ENCODE results near the gene TTC21A.

Gene TTC21A

GRCh38 chr3:39102504-39103323 lies 4.8 kb upstream of the TTC21A start:
- Mint-ChIP-seq H3K36me3 (ENCODE audit: insufficient read depth) (peaks cover 26% of the 10 kb centered on the region), H3K4me3 (no peak overlapping the region), H3K4me1 (ENCODE audit: low read depth in 2 of 2) (peaks cover 42 to 49% of the 10 kb centered on the region in 2 donors), H3K27ac (peak overlapping the region in 1 of 2 donors; percentile 41), H3K9me3 (no peaks in the 10 kb centered on the region), H3K27me3 (no peaks in the 10 kb centered on the region)
- DNase-seq (no peak), ATAC-seq (replicated peaks) (no peak)

- ATAC-seq (replicated peaks) = no peak
- Mint-ChIP-seq H3K4me3 (no peak overlapping the region), H3K27ac (peak overlapping the region in 1 of 2 donors; percentile 41), H3K4me1 (ENCODE audit: low read depth in 2 of 2) (peaks cover 48 to 55% of the 10 kb centered on the region in 2 donors), H3K27me3 (no peaks in the 10 kb centered on the region), H3K36me3 (ENCODE audit: insufficient read depth) (peaks cover 22% of the 10 kb centered on the region), H3K9me3 (no peaks in the 10 kb centered on the region)
- DNase-seq = no peak
These were observed 4.2 kb upstream of the TTC21A start for GRCh38 chr3:39103324-39103693.

- H3K36me3 Mint-ChIP-seq (ENCODE audit: insufficient read depth) = peaks cover 20% of the 10 kb centered on the region
- ATAC-seq (replicated peaks) (no peak), DNase-seq (no peak)
- peaks cover 55 to 62% of the 10 kb centered on the region in 2 donors for H3K4me1 Mint-ChIP-seq (ENCODE audit: low read depth in 2 of 2)
- H3K27ac Mint-ChIP-seq = peak overlapping the region in 1 of 2 donors; percentile 41
- H3K4me3 Mint-ChIP-seq = no peak overlapping the region
- H3K27me3 Mint-ChIP-seq = no peaks in the 10 kb centered on the region
- H3K9me3 Mint-ChIP-seq = no peaks in the 10 kb centered on the region
These were observed 3.5 kb upstream of the TTC21A start for GRCh38 chr3:39103791-39104552.

GRCh38 chr3:39104961-39105686 lies 2.4 kb upstream of the TTC21A start:
- no peaks in the 10 kb centered on the region for H3K27me3 Mint-ChIP-seq
- H3K9me3 Mint-ChIP-seq = no peaks in the 10 kb centered on the region
- DNase-seq (no peak), ATAC-seq (replicated peaks) (no peak)
- H3K4me1 Mint-ChIP-seq (ENCODE audit: low read depth in 2 of 2) = peaks cover 60 to 68% of the 10 kb centered on the region in 2 donors
- H3K4me3 Mint-ChIP-seq = peak overlapping the region in 1 of 2 donors; percentile 83
- H3K36me3 Mint-ChIP-seq (ENCODE audit: insufficient read depth) = peaks cover 10% of the 10 kb centered on the region
- peak overlapping the region in 1 of 2 donors; percentile 73 for H3K27ac Mint-ChIP-seq

GRCh38 chr3:39105687-39106063 lies 1.8 kb upstream of the TTC21A start:
- Mint-ChIP-seq H3K4me3 (peak overlapping the region; percentile 83 to 97), H3K4me1 (ENCODE audit: low read depth in 2 of 2) (peaks cover 60 to 68% of the 10 kb centered on the region in 2 donors), H3K9me3 (no peaks in the 10 kb centered on the region), H3K36me3 (ENCODE audit: insufficient read depth) (peaks cover 6% of the 10 kb centered on the region), H3K27ac (no peak overlapping the region), H3K27me3 (no peaks in the 10 kb centered on the region)
- ATAC-seq (replicated peaks) (no peak), DNase-seq (no peak)

GRCh38 chr3:39106281-39106811 lies 1.1 kb upstream of the TTC21A start:
- Mint-ChIP-seq H3K4me3 (peak overlapping the region; percentile 83 to 97), H3K9me3 (no peaks in the 10 kb centered on the region), H3K27me3 (no peaks in the 10 kb centered on the region), H3K27ac (peak overlapping the region; percentile 2 to 60), H3K36me3 (ENCODE audit: insufficient read depth) (peaks cover 6% of the 10 kb centered on the region), H3K4me1 (ENCODE audit: low read depth in 2 of 2) (peaks cover 56 to 62% of the 10 kb centered on the region in 2 donors)
- DNase-seq (no peak), ATAC-seq (replicated peaks) (no peak)

- Mint-ChIP-seq H3K36me3 (ENCODE audit: insufficient read depth) (peaks cover 6% of the 10 kb centered on the region), H3K4me1 (ENCODE audit: low read depth in 2 of 2) (peaks cover 56 to 59% of the 10 kb centered on the region in 2 donors), H3K9me3 (no peaks in the 10 kb centered on the region), H3K27me3 (no peaks in the 10 kb centered on the region), H3K4me3 (peak overlapping the region; percentile 83 to 97), H3K27ac (peak overlapping the region; percentile 2 to 60)
- DNase-seq (no peak), ATAC-seq (replicated peaks) (peak; percentile 3)
These were observed 561 bp upstream of the TTC21A start for GRCh38 chr3:39106851-39107387.

- H3K9me3 Mint-ChIP-seq = no peaks in the 10 kb centered on the region
- ATAC-seq (replicated peaks) (peak; percentile 77), DNase-seq (peak; percentile 43 to 49 (median 46))
- H3K4me1 Mint-ChIP-seq (ENCODE audit: low read depth in 2 of 2) = peaks cover 46 to 47% of the 10 kb centered on the region in 2 donors
- H3K27ac Mint-ChIP-seq = peak overlapping the region; percentile 91 to 95
- peak overlapping the region; percentile 93 to 97 for H3K4me3 Mint-ChIP-seq
- H3K36me3 Mint-ChIP-seq (ENCODE audit: insufficient read depth) = peaks cover 6% of the 10 kb centered on the region
- H3K27me3 Mint-ChIP-seq = no peaks in the 10 kb centered on the region
These were observed 775 bp downstream of the TTC21A start for GRCh38 chr3:39108200-39108710.

- Mint-ChIP-seq H3K27ac (no peak overlapping the region), H3K4me1 (ENCODE audit: low read depth in 2 of 2) (peaks cover 43% of the 10 kb centered on the region in 2 donors), H3K36me3 (ENCODE audit: insufficient read depth) (peaks cover 4% of the 10 kb centered on the region), H3K9me3 (no peaks in the 10 kb centered on the region), H3K4me3 (peak overlapping the region; percentile 93 to 97), H3K27me3 (no peaks in the 10 kb centered on the region)
- DNase-seq = no peak
- no peak for ATAC-seq (replicated peaks)
These were observed 1.6 kb downstream of the TTC21A start for GRCh38 chr3:39109086-39109485.

- Mint-ChIP-seq H3K27ac (no peak overlapping the region), H3K4me1 (ENCODE audit: low read depth in 2 of 2) (peaks cover 37 to 38% of the 10 kb centered on the region in 2 donors), H3K4me3 (no peak overlapping the region), H3K9me3 (no peaks in the 10 kb centered on the region), H3K36me3 (ENCODE audit: insufficient read depth) (peaks cover 4% of the 10 kb centered on the region), H3K27me3 (no peaks in the 10 kb centered on the region)
- no peak for DNase-seq
- ATAC-seq (replicated peaks) = no peak
These were observed 2.7 kb downstream of the TTC21A start for GRCh38 chr3:39110041-39110639.

- H3K27ac Mint-ChIP-seq = no peak overlapping the region
- DNase-seq = no peak
- H3K4me3 Mint-ChIP-seq = no peak overlapping the region
- ATAC-seq (replicated peaks) = no peak
- no peaks in the 10 kb centered on the region for H3K9me3 Mint-ChIP-seq
- H3K36me3 Mint-ChIP-seq (ENCODE audit: insufficient read depth) = peaks cover 4% of the 10 kb centered on the region
- H3K27me3 Mint-ChIP-seq = no peaks in the 10 kb centered on the region
- peaks cover 21% of the 10 kb centered on the region in 2 donors for H3K4me1 Mint-ChIP-seq (ENCODE audit: low read depth in 2 of 2)
These were observed 4.6 kb downstream of the TTC21A start for GRCh38 chr3:39112113-39112512.

GRCh38 chr3:39112535-39112934 lies 5.1 kb downstream of the TTC21A start:
- H3K9me3 Mint-ChIP-seq = no peaks in the 10 kb centered on the region
- ATAC-seq (replicated peaks) = no peak
- H3K27ac Mint-ChIP-seq = no peak overlapping the region
- H3K4me1 Mint-ChIP-seq (ENCODE audit: low read depth in 2 of 2) = peaks cover 19 to 20% of the 10 kb centered on the region in 2 donors
- no peak overlapping the region for H3K4me3 Mint-ChIP-seq
- no peak for DNase-seq
- peaks cover 4% of the 10 kb centered on the region for H3K36me3 Mint-ChIP-seq (ENCODE audit: insufficient read depth)
- H3K27me3 Mint-ChIP-seq = no peaks in the 10 kb centered on the region

All from effector memory CD8-positive, alpha-beta T cell (primary cell).